GM10847 (cell line): Measurements from ENCODE around the gene CTDNEP1.

ENCODE experiments used
- POLR2A ChIP-seq: IDR thresholded peaks from 2 replicates; pipeline ENCODE4 v1.6.1; 2011; ENCODE audit not compliant: insufficient read length; ENCODE audit errors: extremely low read depth

CTDNEP1 gene

DNA sequence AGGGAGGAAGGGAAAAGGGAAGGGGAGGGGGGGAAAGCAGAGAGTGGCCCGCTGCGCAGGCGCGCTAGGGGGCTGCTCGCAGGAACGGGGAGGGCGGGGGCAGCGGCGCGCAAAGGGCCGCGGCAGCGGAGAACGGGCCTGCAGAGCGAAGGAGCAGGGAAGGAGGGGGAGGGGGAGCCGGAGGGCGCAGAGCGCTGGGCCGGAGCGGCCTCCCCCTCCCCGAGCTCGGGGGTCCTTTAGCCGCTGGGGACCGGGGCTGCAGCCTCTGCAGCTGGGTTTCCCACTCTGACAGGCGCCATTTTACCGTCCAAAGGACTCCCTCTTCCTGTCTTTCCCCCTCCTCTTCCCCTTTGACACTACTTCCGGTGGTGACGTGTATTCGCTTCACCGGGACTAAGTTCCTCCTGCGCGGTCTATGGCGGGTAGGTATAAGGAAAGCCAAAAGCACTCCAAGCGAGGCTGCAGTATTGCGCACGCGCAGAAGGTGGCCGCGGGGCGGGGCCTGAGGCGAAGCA, at the start of gene CTDNEP1:
Gene CTDNEP1, minus strand, starts transcription at position 74 of the 515 bp plus-strand sequence. CDS start 438 bp downstream, outside the sequence.
- no peak for TF ChIP-seq POLR2A

DNA sequence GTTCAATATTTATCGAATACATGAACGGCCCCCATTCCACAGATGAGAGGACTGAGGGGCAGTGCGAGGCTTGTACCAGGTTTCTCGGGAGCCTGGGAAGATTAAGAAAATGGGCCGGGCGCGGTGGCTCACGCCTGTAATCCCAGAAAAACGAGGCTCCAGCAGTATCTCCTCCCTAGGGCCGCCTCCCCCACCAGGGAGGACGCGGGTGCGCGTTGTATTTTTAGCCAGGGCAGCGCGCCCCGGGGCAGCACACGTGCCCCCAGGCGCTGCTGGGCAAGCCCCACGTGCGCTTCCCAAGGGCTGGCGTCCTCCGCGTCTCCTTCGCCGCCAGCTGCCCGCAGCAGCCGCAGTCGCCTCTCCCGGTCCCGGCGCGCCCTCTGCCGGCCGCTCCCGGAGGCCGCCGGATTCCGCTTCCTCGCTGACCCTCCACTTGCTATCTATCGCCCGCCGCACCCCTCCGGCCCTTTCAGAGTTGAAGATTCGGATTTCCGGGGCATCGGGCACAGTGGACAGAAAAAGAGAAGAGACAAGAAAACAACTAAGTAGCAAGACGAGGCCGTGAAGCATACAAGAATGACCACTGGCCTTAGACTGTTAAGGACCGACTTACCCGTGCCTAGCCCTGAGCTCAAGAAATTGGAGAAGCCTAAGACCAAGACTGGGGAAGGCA, 44.8 kb upstream of the CTDNEP1 start:
- no peak for TF ChIP-seq POLR2A

DNA sequence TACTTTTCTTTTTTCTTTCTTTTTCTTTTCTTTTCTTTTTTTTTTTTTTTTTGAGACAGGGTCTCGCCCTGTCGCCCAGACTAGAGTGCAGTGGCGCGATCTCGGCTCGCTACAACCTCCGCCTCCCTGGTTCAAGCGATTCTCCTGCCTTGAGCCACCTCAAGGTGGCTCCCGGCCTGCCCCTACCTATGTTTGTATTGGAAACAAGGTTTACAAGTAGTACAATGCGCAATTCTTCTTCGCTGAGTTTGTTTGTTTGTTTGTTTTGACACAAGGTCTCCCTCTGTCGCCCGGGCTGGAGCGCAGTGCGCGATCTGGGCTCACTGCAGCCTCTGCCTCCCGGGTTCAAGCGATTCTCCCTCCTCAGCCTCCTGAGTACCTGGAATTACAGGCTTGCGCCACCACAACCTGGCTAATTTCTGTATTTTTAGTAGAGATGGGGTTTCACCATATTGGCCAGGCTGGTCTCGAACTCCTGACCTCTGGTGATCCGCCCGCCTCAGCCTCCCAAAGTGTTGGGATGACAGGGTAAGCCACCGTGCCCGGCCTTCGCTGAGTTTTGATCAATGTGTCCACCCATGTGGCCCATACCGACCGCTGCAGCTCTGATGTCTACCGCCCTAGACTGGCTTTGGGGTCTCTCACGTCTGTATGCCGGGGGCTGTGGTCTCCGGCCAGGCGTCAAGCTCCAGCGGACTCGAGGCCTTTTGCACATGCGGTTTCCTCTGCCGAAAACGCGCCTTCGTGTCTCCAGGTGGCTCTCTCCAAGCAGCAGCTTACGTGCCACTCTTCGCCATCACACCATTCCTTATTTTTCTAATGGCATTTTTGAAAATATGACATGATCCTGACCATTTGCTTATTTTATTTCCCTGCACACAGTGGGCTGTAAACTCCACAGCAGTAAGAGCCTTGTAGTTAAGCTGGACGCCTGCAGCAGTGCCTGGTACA, 44.0 kb upstream of the CTDNEP1 start:
- TF ChIP-seq POLR2A, result no peak

DNA sequence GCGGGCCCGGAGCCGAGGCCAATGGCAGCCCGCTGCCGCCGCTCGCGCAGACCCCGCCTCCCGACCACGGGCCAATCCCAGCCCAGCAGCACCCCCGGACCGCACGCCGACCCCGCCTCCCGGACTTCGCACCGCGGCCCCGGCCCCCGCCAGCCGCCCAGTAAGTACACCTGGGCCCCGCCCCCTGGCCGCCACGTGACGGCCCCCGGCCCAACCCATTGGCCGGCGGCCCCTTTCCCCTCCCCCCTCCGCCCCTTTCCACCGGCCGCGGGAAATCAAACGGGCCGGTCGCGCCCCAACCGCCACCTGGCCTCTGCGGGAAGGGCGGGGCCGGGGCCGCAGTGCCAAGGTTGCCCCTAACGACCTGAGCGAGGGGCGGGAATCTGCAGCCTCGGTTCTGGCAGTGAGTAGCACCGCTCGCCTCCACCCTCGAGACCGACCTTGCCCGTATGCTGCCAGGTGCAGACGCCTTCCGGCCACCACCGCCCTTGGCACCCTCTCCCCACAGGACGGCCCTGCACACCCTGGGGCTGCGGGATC, 43.1 kb upstream of the CTDNEP1 start, which contains the start of gene YBX2:
Gene YBX2, minus strand, starts transcription at position 26 of the 540 bp plus-strand sequence. CDS start 139 bp downstream, outside the sequence.
- TF ChIP-seq POLR2A, result no peak

DNA sequence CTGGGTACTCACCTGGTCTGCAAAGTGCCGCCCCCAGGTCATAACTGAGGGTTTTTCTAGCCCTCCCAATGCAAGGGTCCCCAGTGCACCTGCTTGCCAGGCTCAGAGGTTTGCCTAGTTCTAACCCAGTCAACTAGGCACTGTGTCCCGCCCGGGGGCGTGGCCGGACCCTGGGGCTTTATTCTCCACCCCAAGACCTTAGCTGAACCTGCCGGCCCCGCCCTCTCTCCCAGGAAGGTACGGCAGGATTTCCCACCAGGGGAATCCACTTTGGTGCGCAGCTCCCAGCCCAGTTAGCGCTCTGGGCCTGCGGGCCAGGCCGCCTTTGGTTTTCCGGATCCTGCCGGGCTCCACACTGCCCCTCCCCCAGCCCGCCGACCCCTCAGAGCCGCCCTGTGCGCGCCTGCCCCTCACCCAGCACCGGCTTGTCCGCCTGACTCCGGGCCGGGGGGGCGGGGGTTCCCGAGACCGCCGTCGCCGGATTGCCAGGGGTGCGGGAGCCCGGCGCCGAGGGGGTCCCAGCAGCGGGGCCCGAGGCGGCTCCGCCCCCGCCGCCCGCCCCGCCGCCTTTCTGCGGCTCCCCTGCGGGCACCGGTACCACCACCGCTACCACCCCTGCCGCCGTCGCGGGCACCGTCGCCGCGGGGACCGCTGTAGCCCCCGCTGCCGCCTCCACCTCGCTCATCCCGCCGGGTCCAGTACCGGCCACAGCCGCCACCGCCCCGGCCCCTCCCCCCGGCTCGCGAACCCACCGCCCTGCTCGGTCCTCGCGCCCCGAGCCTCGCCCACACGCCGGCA, 42.5 kb upstream of the CTDNEP1 start:
- TF ChIP-seq POLR2A, result no peak

DNA sequence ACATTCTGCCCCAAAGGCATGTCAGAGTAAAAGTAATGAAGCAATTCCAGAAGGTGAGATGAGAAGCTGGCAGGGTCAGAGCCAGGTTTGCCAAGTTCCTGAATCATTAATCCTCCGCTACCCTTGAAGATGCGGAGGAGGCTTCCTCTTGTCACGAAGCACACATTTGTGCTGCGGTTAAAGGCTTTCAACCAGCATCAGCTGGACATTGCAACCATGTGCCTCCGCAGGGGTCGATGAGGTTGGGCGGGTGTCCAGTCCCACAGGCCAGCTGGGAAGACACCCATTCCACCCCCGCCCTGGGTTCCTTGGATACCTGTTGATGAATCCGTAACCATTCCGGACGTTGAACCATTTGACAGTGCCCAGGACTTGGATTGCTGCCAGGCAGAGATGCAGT, 41.6 kb upstream of the CTDNEP1 start:
- TF ChIP-seq POLR2A, result no peak

DNA sequence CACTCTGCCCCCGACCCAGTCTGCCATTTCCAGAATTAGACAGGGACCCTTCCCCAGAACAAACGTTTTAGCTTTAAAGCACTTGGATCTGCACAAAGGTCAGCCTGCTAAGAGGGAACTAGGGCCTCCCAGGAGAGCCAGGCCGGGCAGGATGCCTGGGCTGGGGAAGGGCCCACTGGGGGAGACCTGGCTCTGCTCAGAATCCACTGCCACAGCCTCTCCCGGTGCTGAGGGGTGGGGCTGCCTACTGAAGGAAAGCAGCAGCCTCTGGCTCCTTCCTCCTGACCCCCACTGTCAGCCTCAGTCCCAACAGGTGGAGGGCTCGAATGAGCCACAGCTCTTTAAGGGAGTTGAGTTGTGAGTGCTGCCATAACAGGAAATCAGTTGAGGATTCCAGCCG, 41.2 kb upstream of the CTDNEP1 start:
- TF ChIP-seq POLR2A, result no peak

DNA sequence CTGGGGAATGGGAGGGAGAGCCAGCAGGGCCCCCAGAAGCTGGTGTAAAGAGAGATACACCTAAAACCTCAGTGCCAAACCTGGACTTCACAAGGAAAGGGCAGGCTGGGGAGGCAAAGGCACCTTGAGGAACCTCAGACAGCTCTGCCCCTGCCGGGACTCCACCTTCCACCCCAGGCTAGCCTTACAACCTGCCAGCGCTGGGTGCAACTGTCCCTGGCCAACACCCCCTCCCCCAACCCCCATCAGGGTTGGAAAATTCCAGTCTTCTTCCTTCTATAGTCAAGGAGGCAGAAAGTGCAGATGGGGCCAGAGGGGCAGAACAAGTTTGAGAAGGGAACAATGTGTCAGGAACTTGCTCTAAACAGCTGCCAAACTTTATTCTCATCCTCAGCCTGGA, 40.7 kb upstream of the CTDNEP1 start:
- TF ChIP-seq POLR2A, result no peak

DNA sequence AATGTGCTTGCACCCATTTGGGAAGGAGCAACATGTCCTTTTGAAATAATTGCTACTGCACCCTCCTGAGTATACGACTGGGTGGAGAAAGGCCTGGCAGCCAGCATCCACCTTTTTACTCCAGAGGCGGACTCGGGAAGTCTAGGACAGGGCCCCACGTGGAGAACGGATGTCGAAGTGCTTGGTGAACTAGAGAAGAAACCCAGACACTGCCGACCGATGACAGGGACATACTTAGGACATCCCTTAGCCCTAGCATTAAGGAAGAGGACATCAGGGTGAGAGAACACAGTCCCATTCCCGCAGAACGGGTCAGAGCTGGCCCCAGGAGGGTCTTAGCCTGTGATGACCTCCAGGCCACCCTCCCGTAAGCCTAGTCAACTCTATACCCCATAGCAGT, 39.2 kb upstream of the CTDNEP1 start:
- TF ChIP-seq POLR2A, result no peak

DNA sequence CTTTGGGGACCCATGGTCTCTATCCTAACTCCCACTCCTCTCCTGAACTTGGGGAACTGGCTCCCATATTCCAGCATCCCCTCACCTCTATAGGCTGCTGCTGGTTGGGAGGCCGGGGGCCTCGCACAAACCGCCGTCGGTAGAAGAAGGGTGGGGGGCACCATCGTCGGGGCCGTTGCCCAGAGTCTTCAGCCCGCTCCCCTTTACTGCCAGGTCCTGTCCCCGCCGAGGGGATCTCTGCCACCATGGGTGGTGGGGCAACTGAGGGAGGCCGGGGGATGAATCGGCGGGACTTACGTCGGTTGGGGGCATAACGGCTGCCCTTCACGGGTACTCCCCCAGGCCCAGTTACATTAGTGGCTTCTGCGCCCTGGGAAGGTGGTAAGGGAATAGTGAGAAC, 38.6 kb upstream of the CTDNEP1 start:
- no peak for TF ChIP-seq POLR2A

DNA sequence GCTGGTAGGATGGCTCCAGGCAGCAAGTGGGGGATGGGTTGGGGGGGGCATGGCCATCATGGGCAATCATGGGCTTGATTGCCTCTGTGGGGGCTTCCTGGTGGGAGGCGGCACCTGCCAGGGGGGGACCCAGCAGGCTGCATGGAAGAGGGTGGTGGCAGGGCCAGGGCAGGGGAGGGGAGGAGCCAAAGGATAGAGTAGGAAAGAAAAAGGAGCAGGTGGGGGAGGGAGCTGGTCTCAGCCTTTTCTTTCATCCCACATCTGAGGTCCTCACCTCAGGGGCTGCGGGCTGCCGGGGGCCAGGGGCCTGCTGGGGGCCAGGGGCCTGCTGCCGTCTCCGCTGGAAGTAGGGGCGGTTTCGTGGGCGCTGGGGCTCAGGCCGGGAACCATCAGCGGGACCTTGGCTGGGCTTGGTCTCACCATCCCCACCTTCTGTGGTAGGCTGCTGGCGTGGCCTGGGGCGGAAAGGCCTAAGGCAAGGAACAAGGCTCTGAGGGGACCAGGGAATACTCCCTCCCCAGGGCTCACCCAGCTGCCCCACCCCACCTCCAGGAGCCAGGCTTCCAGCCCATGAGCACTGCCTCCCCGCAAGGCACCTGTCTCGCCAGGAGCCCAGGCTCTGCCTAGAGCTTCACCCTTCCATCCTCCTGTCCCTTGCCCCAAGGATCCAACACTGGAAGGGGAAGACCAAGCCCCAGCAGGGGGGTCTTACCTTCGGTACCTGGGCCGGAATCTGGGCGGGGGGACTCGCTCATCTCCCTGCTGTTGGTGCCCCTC, 37.9 kb upstream of the CTDNEP1 start:
- TF ChIP-seq POLR2A, result no peak

DNA sequence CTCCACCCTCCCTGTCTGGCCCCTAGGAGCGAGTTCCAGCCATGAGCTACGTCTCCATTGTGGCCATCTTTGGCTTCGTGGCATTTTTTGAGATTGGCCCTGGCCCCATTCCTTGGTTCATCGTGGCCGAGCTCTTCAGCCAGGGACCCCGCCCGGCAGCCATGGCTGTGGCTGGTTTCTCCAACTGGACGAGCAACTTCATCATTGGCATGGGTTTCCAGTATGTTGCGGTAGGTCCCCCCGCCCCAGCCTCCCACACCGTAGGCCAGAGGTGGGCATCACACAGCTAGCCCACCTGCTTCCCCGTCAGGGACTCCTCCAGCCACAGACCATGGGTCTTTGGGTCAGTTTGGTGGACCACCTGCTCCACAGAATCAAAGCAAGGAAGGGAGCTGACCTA, 34.1 kb upstream of the CTDNEP1 start:
- no peak for TF ChIP-seq POLR2A

DNA sequence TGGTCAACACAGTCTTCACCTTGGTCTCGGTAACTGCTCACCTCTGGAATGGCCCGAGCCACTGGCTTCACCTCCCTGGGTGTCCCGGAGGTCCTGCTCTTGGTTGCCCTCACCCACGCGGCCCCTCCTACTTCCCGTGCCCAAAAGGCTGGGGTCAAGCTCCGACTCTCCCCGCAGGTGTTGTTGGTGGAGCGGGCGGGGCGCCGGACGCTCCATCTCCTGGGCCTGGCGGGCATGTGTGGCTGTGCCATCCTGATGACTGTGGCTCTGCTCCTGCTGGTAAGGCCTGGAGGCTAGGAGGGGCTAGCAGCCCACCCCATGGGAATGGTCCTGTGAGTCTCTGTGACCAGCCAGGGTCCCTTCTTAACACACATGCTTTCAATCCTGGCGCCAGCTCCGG, 33.4 kb upstream of the CTDNEP1 start:
- no peak for TF ChIP-seq POLR2A
